A549 (cell line): ENCODE results near the gene UTP25. TPM values are rescaled to one million over a fixed set of nuclear protein-coding genes. Genes with fewer than 3 reads are reported as not detected.

Experiments
- ATAC-seq, 2 experiments: fragments of 200-7000 bp in 1 of 2; fragments of >200 bp in 1 of 2; cut with Nextera tagmentation in 1 of 2; cut with Tn5 transposase in 1 of 2; 3 replicates each; pipeline versions ENCODE4 v1.8.0 to v1.9.1; 2018 to 2020; ENCODE audit warnings: mild to moderate bottlenecking in 1 of 2, moderate library complexity in 1 of 2
- CTCF ChIA-PET: fragments of 300-600 bp; sonication (Branson Sonifier 250); formaldehyde crosslinking; extraction: SDS; loops from one replicate; lab custom pipeline; 2021; ENCODE audit warnings: antibody characterized with exemption, inconsistent platforms; lab: Yijun Ruan, JAX
- POLR2A ChIA-PET: fragments of 350-600 bp; formaldehyde crosslinking; extraction: SDS; loops from one replicate; lab custom pipeline; 2021; ENCODE audit warnings: antibody characterized with exemption, inconsistent platforms; lab: Yijun Ruan, JAX
- DNase-seq, 2 experiments: peaks; one replicate each; pipeline versions ENCODE4 v3.0.0 to v3.0.0-alpha.2; 2011 to 2016; ENCODE audit warnings: low read depth in 1 of 2, low spot score in 1 of 2
- FAIRE-seq: peaks from 2 replicates; lab custom pipeline; 2011; peaks lifted over from hg19 to GRCh38; lab: Jason Lieb, UNC
- H3K27ac ChIP-seq, 2 experiments: fragments of >200 bp; sonication (Bioruptor Twin); formaldehyde crosslinking; 3 replicates each; pipeline ENCODE4 v1.5.1; 2016 to 2017
- H3K4me1 ChIP-seq: fragments of >200 bp; sonication (Bioruptor Twin); formaldehyde crosslinking; 3 replicates; pipeline ENCODE4 v1.6.1; 2016
- H3K4me2 ChIP-seq: fragments of >200 bp; sonication (Bioruptor Twin); formaldehyde crosslinking; 3 replicates; pipeline ENCODE4 v1.6.1; 2016
- H3K4me3 ChIP-seq: fragments of >200 bp; sonication (Bioruptor Twin); formaldehyde crosslinking; 3 replicates; pipeline ENCODE4 v1.5.1; 2016
- H3K9me3 ChIP-seq: fragments of >200 bp; sonication (Bioruptor Twin); formaldehyde crosslinking; 3 replicates; pipeline ENCODE4 v1.6.1; 2016
- ATOH8 ChIP-seq: fragments of 250-450 bp; sonication (Bioruptor Pico); IDR thresholded peaks from 2 replicates; pipeline ENCODE4 v1.5.0; 2020; ENCODE audit warnings: low read depth, mild to moderate bottlenecking, moderate library complexity
- BHLHE40 ChIP-seq: IDR thresholded peaks from 2 replicates; pipeline ENCODE4 v1.6.1; 2012; ENCODE audit warnings: low read depth, low read length, inconsistent platforms
- CBX8 ChIP-seq: fragments of 200-600 bp; sonication (generic); IDR thresholded peaks from 2 replicates; pipeline ENCODE4 v1.6.1; 2016
- CEBPB ChIP-seq, 2 experiments: fragments of >200 bp in 1 of 2; sonication (Bioruptor Twin) in 1 of 2; formaldehyde crosslinking in 1 of 2; IDR thresholded peaks; 2 replicates each; pipeline ENCODE4 v1.6.1; 2012 to 2016
- CTCF ChIP-seq: fragments of >200 bp; sonication (Bioruptor Twin); formaldehyde crosslinking; IDR thresholded peaks from 3 replicates; pipeline ENCODE4 v1.5.1; 2016
- EP300 ChIP-seq, 2 experiments: fragments of >200 bp; sonication (Bioruptor Twin); formaldehyde crosslinking; IDR thresholded peaks; 2 replicates in 1 of 2; 3 replicates in 1 of 2; pipeline ENCODE4 v1.6.1; 2016 to 2017
- FOSB ChIP-seq: fragments of 250-450 bp; sonication (Bioruptor Pico); IDR thresholded peaks from 2 replicates; pipeline ENCODE4 v1.5.0; 2020; ENCODE audit warnings: mild to moderate bottlenecking, moderate library complexity
- HDAC2 ChIP-seq: fragments of 200-600 bp; sonication (generic); IDR thresholded peaks from 2 replicates; pipeline ENCODE4 v1.6.1; 2016
- HES2 ChIP-seq: fragments of >200 bp; sonication (Bioruptor Twin); formaldehyde crosslinking; IDR thresholded peaks from 2 replicates; pipeline ENCODE4 v1.6.1; 2016
- HOXB13 ChIP-seq: fragments of 250-450 bp; sonication (Bioruptor Pico); IDR thresholded peaks from 2 replicates; pipeline ENCODE4 v1.5.0; 2020; ENCODE audit warnings: low read depth, mild to moderate bottlenecking, moderate library complexity
- JUNB ChIP-seq: fragments of >200 bp; sonication (Bioruptor Twin); formaldehyde crosslinking; IDR thresholded peaks from 2 replicates; pipeline ENCODE4 v1.6.1; 2016
- KDM5A ChIP-seq: fragments of 200-600 bp; sonication (generic); IDR thresholded peaks from 2 replicates; pipeline ENCODE4 v1.6.1; 2016; ENCODE audit warnings: antibody characterized with exemption, mild to moderate bottlenecking
- MAX ChIP-seq: IDR thresholded peaks from 2 replicates; pipeline ENCODE4 v1.6.1; 2012
- NFE2L2 ChIP-seq: fragments of 150-350 bp; conservative IDR thresholded peaks from 2 replicates; pipeline ENCODE4 v1.6.1; 2014; ENCODE audit warnings: low read length
- NR3C1 ChIP-seq: fragments of >200 bp; sonication (Bioruptor Twin); formaldehyde crosslinking; IDR thresholded peaks from 3 replicates; pipeline ENCODE4 v1.6.1; 2017
- POLR2A ChIP-seq: IDR thresholded peaks from 2 replicates; pipeline ENCODE4 v1.6.1; 2012; ENCODE audit warnings: mild to moderate bottlenecking, low read length
- RARB ChIP-seq: fragments of 250-450 bp; sonication (Bioruptor Pico); IDR thresholded peaks from 2 replicates; pipeline ENCODE4 v1.8.0; 2021; ENCODE audit warnings: mild to moderate bottlenecking, moderate library complexity
- REST ChIP-seq: fragments of 200-600 bp; sonication (generic); IDR thresholded peaks from 2 replicates; pipeline ENCODE4 v1.6.1; 2016; ENCODE audit warnings: antibody characterized with exemption, mild to moderate bottlenecking, moderate library complexity
- TP53 ChIP-seq: fragments of 250-450 bp; sonication (Bioruptor Pico); IDR thresholded peaks from 2 replicates; pipeline ENCODE4 v1.5.0; 2021; ENCODE audit warnings: mild to moderate bottlenecking, moderate library complexity
- ZFP36 ChIP-seq: fragments of 450-650 bp; IDR thresholded peaks from 2 replicates; pipeline ENCODE4 v1.6.1; 2014; ENCODE audit warnings: borderline replicate concordance; ENCODE audit not compliant: partially characterized antibody
- ZNF302 ChIP-seq: fragments of 250-450 bp; sonication (Bioruptor Pico); IDR thresholded peaks from 2 replicates; pipeline ENCODE4 v1.9.0; 2021; ENCODE audit warnings: inconsistent platforms, mild to moderate bottlenecking, moderate library complexity
- ZSCAN20 ChIP-seq: fragments of 250-450 bp; sonication (Bioruptor Pico); IDR thresholded peaks from 2 replicates; pipeline ENCODE4 v1.8.0; 2022; ENCODE audit warnings: mild to moderate bottlenecking, moderate library complexity
- WGBS: methylation state at CpG from one replicate; pipeline ENCODE4 v1.1.6; 2017; ENCODE audit errors: missing lambda C conversion rate; 5-methylcytosine and 5-hydroxymethylcytosine counted together
- polyA plus RNA-seq, 4 experiments: library from polyadenylated mRNA; depleted of rRNA in 3 of 4; stranded (reverse); fragments of >200 nt; fragmentation: RNase III in 1 of 4; extraction: RNeasy Plus Mini Kit Qiagen cat#74134 plus additional on column Dnase treatment in 1 of 4; gene quantifications; 2 replicates in 3 of 4; 3 replicates in 1 of 4; pipeline ENCODE4 v1.2.3, GENCODE V29; 2011 to 2017

The UTP25 gene
- polyA plus RNA-seq, 2 of the 4 experiments (the other 2 are of a cell fraction) = 8.4 to 16.5 TPM

- TF ChIP-seq HES2 (no peak), NR3C1 (no peak), CBX8 (no peak), POLR2A (no peak), RARB (no peak)
These were observed 40.2 kb upstream of the UTP25 start (continued) for GRCh38 chr1:209787551-209787950.

GRCh38 chr1:209789245-209789644, 38.5 kb upstream of the UTP25 start:
- no peak overlapping the region for H3K27ac ChIP-seq
- POLR2A ChIA-PET = no interaction called here
- WGBS = 20% methylated on average over 1 of the region's 1 CpG
- CTCF ChIA-PET = no interaction called here
- no peak overlapping the region for H3K4me2 ChIP-seq
- ATAC-seq (no peak), DNase-seq (no peak), FAIRE-seq (no peak)
- H3K4me3 ChIP-seq = no peak overlapping the region
- H3K4me1 ChIP-seq = peaks cover 11% of the 10 kb centered on the region; the same call in 2 of the 3 replicates
- H3K9me3 ChIP-seq = peaks cover 12% of the 10 kb centered on the region
- TF ChIP-seq EP300 (IDR thresholded peaks at IDR 0.05) (no peak), POLR2A (no peak), TP53 (CRISPR knock-in tag) (no peak), FOSB (CRISPR knock-in tag) (no peak), HDAC2 (no peak), ZFP36 (no peak), HOXB13 (CRISPR knock-in tag) (no peak), MAX (no peak), NFE2L2 (no peak), KDM5A (no peak), CEBPB (IDR thresholded peaks at IDR 0.05) (no peak), CTCF (no peak), ZSCAN20 (CRISPR knock-in tag) (no peak), RARB (no peak), JUNB (no peak), REST (no peak), BHLHE40 (no peak), ATOH8 (CRISPR knock-in tag) (no peak), ZNF302 (CRISPR knock-in tag) (no peak)
